M059J (cell line): Measurements from ENCODE around the gene AQP12B. TPM values are rescaled to one million over a fixed set of nuclear protein-coding genes. Genes with fewer than 3 reads are reported as not detected.
"Not testable (repeated sequence)": the region's sequence is repeated elsewhere in the genome, so short reads cannot be mapped to it uniquely, and the experiment has no call there.

Experiments
- DNase-seq: peaks from one replicate; pipeline ENCODE4 v3.0.0-alpha.2; 2012; ENCODE audit warnings: low read depth
- total RNA-seq: library from RNA; depleted of rRNA; stranded (reverse); fragments of >200 nt; shearing (Covaris generic); gene quantifications from 2 replicates; pipeline ENCODE4 v1.2.3, GENCODE V29; 2014; rRNA removed

Gene AQP12B
- total RNA-seq = not detected in 2 replicates

- DNase-seq = not testable (repeated sequence)
Measured at GRCh38 chr2:240682431-240683224, at the start of gene AQP12B. AQP12B (minus strand) TSS chr2:240682885; CDS start chr2:240682837, 48 bp downstream.

- DNase-seq = no peak
Measured at GRCh38 chr2:240732184-240732583, 49.5 kb upstream of the AQP12B start.

- no peak for DNase-seq
Measured at GRCh38 chr2:240731178-240731545, 48.5 kb upstream of the AQP12B start.

GRCh38 chr2:240730501-240731177, 48.0 kb upstream of the AQP12B start:
- DNase-seq = no peak

- DNase-seq = no peak
Measured at GRCh38 chr2:240728827-240729226, 46.1 kb upstream of the AQP12B start.

GRCh38 chr2:240728361-240728760, 45.7 kb upstream of the AQP12B start:
- no peak for DNase-seq

- no peak for DNase-seq
Measured at GRCh38 chr2:240727913-240728312, 45.2 kb upstream of the AQP12B start.

- DNase-seq = no peak
Measured at GRCh38 chr2:240727439-240727838, 44.8 kb upstream of the AQP12B start.

- DNase-seq = no peak
Measured at GRCh38 chr2:240726876-240727275, 44.2 kb upstream of the AQP12B start.

- no peak for DNase-seq
Measured at GRCh38 chr2:240725671-240726070, 43.0 kb upstream of the AQP12B start.

GRCh38 chr2:240725266-240725665, 42.6 kb upstream of the AQP12B start:
- no peak for DNase-seq

GRCh38 chr2:240724431-240724830, 41.7 kb upstream of the AQP12B start:
- DNase-seq = no peak

GRCh38 chr2:240723851-240724250, 41.2 kb upstream of the AQP12B start:
- no peak for DNase-seq

- no peak for DNase-seq
Measured at GRCh38 chr2:240722796-240723735, 40.4 kb upstream of the AQP12B start.

GRCh38 chr2:240722376-240722775, 39.7 kb upstream of the AQP12B start:
- DNase-seq = no peak

GRCh38 chr2:240721596-240722180, 39.0 kb upstream of the AQP12B start:
- no peak for DNase-seq

GRCh38 chr2:240720686-240721595, 38.3 kb upstream of the AQP12B start:
- DNase-seq = no peak

- DNase-seq = no peak
Measured at GRCh38 chr2:240719676-240720545, 37.2 kb upstream of the AQP12B start.

- DNase-seq = no peak
Measured at GRCh38 chr2:240718896-240719490, 36.3 kb upstream of the AQP12B start.
